GM12891 (cell line): Measurements from ENCODE around the gene DLK1.

Experiments used
- PAX5 ChIP-seq: IDR thresholded peaks from 2 replicates; pipeline ENCODE4 v1.6.1; 2011; ENCODE audit warnings: low read length, moderate library complexity, mild to moderate bottlenecking; ENCODE audit not compliant: insufficient read depth, severe bottlenecking
- POLR2A ChIP-seq: IDR thresholded peaks from 2 replicates; pipeline ENCODE4 v1.6.1; 2011; ENCODE audit warnings: low read depth, low read length, control low read depth
- POLR2AphosphoS5 ChIP-seq: IDR thresholded peaks from 2 replicates; pipeline ENCODE4 v1.6.1; 2011; ENCODE audit warnings: low read depth, low read length, control low read depth
- POU2F2 ChIP-seq: IDR thresholded peaks from 2 replicates; pipeline ENCODE4 v1.6.1; 2011; ENCODE audit warnings: low read depth, mild to moderate bottlenecking, control low read depth, low read length, moderate library complexity
- SPI1 ChIP-seq: IDR thresholded peaks from 2 replicates; pipeline ENCODE4 v1.6.1; 2011; ENCODE audit warnings: low read depth, low read length, control low read depth
- TAF1 ChIP-seq: IDR thresholded peaks from 2 replicates; pipeline ENCODE4 v1.6.1; 2011; ENCODE audit warnings: low read depth, low read length, control low read depth

GRCh38 chr14:100784523-100785337, 58.0 kb downstream of the DLK1 start:
- TF ChIP-seq TAF1 (no peak), POLR2AphosphoS5 (no peak), POLR2A (no peak), POU2F2 (no peak), SPI1 (no peak), PAX5 (no peak)
